NOMO-1 treated with DMSO at 0.1 percent for 48 hours (cell line): Measurements from ENCODE around the gene B3GNT3.

Experiments
- DNase-seq: peaks from one replicate; lab custom pipeline; 2025; ENCODE audit not compliant: unreplicated experiment; lab: John Stamatoyannopoulos, UW

B3GNT3 gene

GRCh38 chr19:17832443-17833208 is 37.7 kb downstream of the B3GNT3 start:
- no peak for DNase-seq

- no peak for DNase-seq
Observed at GRCh38 chr19:17834350-17835181, 39.6 kb downstream of the B3GNT3 start.

DNA sequence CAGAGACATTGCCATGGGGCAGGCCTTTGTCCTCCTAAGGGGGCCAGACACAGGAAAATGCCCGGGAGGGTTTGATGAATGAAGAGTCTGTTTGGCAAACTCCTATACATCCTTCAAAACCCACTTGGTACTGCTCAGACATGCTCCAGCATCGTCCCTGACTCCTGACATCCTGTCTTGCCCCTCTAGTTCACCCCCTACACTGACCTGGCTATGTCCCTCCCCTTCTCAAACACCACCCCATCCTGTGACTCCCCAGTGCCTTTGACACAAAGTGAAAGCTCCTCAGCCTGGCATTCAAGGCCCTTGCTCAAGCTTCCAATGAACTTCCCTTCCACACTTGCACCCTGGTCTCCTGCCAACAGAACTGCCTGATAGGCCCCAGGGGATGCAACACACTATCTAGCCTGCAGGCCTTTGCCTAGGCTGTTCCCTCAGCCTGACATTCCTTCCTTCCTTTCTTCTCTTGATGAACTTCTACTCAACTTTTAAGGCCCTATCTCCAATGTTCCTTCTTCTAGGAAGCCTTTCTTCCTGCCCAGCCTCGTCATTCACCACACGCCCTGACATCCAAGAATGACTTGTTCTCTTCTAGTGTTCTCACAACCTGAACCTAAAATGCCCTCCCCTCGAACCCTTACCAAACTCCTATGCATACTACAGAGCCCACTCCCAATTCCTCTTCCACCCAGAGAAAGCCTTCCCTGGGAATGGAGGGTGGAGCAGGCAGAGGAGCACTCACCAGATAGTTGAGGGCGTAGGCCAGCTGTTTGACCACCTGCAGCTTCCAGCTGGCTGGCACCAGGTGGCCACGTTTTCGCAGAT is 40.5 kb downstream of the B3GNT3 start:
- DNase-seq, result no peak

GRCh38 chr19:17836530-17836929 is 41.6 kb downstream of the B3GNT3 start:
- DNase-seq, result no peak

GRCh38 chr19:17837972-17838371 is 43.0 kb downstream of the B3GNT3 start:
- DNase-seq, result no peak

- no peak for DNase-seq
Observed at GRCh38 chr19:17840019-17840418, 45.1 kb downstream of the B3GNT3 start.

- no peak for DNase-seq
Observed at GRCh38 chr19:17841371-17841809, 46.5 kb downstream of the B3GNT3 start.

DNA sequence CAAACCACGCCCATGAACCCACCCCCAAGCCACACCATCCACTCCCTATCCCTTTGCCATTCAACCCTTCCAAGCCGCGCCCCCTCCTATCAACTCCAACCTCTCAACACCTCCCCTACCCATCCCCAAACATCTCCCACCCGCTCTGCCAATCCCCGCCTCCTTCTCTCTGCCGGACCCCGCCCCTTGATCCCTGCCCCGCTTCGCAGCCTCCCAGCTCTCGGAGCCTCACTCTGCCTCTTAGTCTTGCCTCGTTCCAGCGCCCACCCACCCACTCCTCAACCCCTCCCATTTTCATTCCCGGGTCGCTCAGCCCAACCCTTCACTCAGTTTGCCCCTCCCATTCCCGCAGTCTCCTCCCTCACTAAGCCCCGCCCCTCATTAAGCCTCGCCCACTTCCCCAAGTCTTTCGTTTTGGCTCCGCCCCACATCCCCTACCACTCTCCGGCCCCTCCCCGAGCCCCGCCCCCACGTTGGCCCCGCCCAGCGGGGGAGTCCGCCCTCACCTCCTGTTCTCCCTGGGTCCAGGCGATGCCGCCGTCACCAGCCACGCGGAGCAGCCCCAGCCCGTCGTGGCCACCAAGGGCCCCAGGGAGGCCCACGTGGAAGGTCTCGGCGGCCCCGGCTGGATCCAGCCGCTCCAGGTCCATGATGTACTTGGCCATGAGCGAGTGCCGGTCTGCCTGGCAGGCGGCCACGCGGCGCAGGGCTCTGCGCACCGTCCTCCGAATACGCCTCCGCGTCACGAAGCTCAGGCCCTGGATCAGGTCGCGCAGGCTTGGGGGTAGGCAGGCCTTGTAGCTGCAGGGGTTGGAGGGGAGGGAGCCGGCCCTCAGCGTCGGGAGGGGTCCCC is 47.1 kb downstream of the B3GNT3 start:
- DNase-seq, result no peak

GRCh38 chr19:17842663-17843291 is 47.8 kb downstream of the B3GNT3 start:
- no peak for DNase-seq

DNA sequence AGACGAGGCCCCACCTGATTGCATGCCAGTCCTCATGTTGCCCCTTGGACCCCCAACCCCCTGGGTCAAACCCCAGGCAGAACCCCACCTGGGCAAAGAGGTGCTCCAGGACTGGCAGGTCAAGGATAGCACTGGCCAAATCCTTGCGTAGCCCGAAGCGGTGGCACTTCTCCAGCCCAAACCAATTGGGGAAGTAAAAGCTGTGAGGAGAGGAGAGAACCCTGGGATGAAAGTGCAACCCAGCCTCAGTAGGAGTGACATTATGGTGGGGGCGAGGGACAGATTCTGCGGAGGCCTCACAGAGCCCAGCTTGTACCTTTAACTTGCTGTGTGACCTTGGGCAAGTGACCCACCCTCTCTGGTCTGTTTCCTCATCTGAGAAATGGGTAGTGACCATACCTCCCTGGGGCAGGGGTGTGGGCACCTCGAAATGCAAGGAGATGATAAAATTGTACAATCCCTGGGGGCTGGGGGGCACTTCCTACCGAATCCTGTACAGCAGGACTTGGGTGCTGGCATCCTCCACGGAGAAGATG is 48.4 kb downstream of the B3GNT3 start:
- DNase-seq, result no peak

GRCh38 chr19:17843908-17844490 is 49.1 kb downstream of the B3GNT3 start:
- no peak for DNase-seq

DNA sequence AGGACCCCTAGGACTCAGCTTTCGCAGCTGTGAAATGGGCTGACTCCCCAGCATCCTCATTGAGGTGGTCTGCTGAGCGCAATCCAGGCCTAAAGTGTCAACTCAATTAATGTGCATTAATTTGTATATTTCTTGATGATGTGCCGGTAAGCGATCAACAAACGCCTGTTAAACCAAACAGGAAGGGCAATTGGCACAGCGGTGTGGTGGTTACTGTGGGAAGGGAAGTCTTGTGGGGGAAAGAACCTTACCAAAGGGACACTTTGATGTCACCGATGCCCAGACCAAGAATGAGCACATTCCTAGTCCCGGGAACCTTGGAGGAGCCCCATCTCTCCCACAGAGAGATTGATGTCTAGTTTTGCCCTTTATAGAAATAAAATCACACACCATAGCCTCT is 51.2 kb downstream of the B3GNT3 start:
- DNase-seq, result no peak

- peak; percentile 36 for DNase-seq
Observed at GRCh38 chr19:17847538-17848366, 52.8 kb downstream of the B3GNT3 start, which contains the start of gene JAK3. Gene JAK3 (minus strand): TSS chr19:17847982. CDS start chr19:17844417, 3,565 bp downstream.

DNA sequence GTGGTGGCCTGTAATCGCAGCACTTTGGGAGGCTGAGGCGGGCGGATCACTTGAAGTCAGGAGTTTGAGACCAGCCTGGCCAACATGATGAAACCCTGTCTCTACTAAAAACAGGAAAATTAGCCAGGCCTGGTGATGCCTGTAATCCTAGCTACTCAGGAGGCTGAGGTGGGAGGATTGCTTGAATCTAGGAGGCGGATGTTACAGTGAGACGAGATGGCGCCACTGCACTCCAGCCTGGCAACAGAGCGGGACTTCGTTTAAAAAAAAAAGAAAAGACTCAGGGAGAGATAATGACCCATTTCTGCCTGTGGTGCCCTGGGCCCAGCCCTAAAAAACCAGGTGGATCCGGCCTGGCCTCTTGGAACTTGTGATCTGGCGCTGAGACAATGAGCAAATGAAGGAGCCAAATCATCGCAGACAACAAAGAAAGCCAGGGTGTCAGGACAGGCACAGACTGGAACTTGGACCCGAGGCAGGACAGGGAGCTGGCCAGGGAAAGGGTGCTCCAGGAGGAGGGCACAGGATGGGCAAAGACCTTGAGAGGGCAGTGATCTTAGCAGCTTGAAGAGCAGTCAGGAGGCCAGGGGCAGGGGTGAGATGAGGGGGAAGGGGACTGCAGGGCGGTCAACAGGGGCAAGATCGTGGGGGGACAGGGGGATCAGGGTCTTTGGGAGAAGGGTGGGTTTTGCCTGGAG is 53.8 kb downstream of the B3GNT3 start:
- DNase-seq, result no peak

DNA sequence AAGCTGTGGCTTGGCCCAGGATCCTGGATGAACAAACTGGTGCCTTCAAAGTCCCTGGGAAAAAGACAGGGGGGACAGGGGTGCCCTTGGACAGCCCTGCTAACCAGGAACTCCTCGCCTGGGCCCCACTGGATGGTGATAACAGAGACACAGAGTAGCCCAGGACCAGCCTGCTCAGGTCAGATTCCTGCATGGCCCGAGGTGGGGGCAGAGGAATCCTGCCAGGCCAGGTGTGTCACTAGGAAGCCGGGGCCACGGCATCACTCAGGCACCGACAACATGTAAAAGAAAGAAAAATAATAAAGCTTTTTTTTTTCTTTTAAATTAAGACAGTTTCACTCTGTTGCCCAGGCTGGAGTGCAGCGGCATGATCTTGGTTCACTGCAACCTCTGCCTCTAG is 59.1 kb downstream of the B3GNT3 start:
- DNase-seq, result no peak

- peak; percentile 51 for DNase-seq
Observed at GRCh38 chr19:17855280-17856152, 60.6 kb downstream of the B3GNT3 start.
